ENCODE data around the gene TIAL1. TPM values are rescaled to one million over a fixed set of nuclear protein-coding genes. Genes with fewer than 3 reads are reported as not detected.
A peak's percentile ranks its signal among the peaks of the same experiment; 100 is the strongest.

TIAL1 gene
- total and polyA plus RNA-seq, 2 donors (not counting 3 experiments of a cell fraction or from before 2014, with no cell fraction given) = 57.7 to 150 TPM

GRCh38 chr10:119542988-119543813, 53.6 kb downstream of the TIAL1 start:
- TSS peak; percentile 33 for BruUV-seq (replicated peaks)
- Histone ChIP-seq H3K27me3 (ENCODE audit: control insufficient read depth in 2 of 2, insufficient read depth in 2 of 2, low read length in 2 of 2) (peaks cover 3 to 4% of the 10 kb centered on the region in 2 experiments), H3K9me3 (replicated peaks; ENCODE audit: control insufficient read depth, insufficient read depth, low read length) (no peaks in the 10 kb centered on the region), H2AFZ (ENCODE audit: low read depth, low read length) (peak overlapping the region; percentile 78), H3K4me2 (ENCODE audit: insufficient read depth, low read length) (peak overlapping the region; percentile 90), H3K27ac (ENCODE audit: insufficient read depth, low read depth, low read length) (no peak overlapping the region), H4K20me1 (replicated peaks; ENCODE audit: control insufficient read depth, extremely low read depth, insufficient read depth, low read length) (no peaks in the 10 kb centered on the region), H3K36me3 (ENCODE audit: control insufficient read depth in 2 of 2, extremely low read depth in 1 of 2, insufficient read depth in 2 of 2, low read length in 2 of 2) (no peaks in the 10 kb centered on the region), H3K4me1 (ENCODE audit: control insufficient read depth, extremely low read depth, insufficient read depth, low read length) (peaks cover 6% of the 10 kb centered on the region), H3K9ac (replicated peaks; ENCODE audit: extremely low read depth, insufficient read depth, low read length) (peak overlapping the region; percentile 26), H3K4me3 (replicated peaks in 1 of 3; ENCODE audit: insufficient read depth in 1 of 3, low read depth in 1 of 3, low read length in 3 of 3) (peak overlapping the region; percentile 65 to 81 (median 67)), H3K79me2 (ENCODE audit: control insufficient read depth, insufficient read depth, low read length) (no peaks in the 10 kb centered on the region), H3K9me1 (replicated peaks; ENCODE audit: control insufficient read depth, extremely low read depth, insufficient read depth, low read length) (no peaks in the 10 kb centered on the region)
- POLR2A ChIA-PET = interaction anchor here (0.9 kb wide), 1 partner anchor 183 kb away, joined by 3 read pairs; the partner anchor contains the start of gene INPP5F
- intact Hi-C loops (cut with micrococcal nuclease) (loop anchor here (1.0 to 5.0 kb wide), 2 partner anchors 96 to 344 kb away; no protein-coding TSS in a partner anchor), dilution Hi-C loops (cut with MboI; ENCODE audit: extremely low pct_ligation_motif_present, low sequenced_read_pairs) (no loop called here)
- DNase-seq (ENCODE audit: low read depth, low spot score) (peak; percentile 48), FAIRE-seq (peak; percentile 62)
- CTCF ChIA-PET = interaction anchor here (0.6 to 3.9 kb wide), 32 partner anchors 13 to 463 kb away, joined by 3 to 69 read pairs (median 4); partner anchors contain the start of genes BAG3, DENND10, GRK5 and INPP5F
- TF ChIP-seq FOS (IDR thresholded peaks at IDR 0.05; ENCODE audit: borderline replicate concordance, insufficient read depth, low read length) (no peak), MYC (IDR thresholded peaks at IDR 0.05; ENCODE audit: low read depth, low read length) (no peak), MAX (IDR thresholded peaks at IDR 0.05; ENCODE audit: insufficient read depth, insufficient read length) (peak; percentile 10), EZH2 (IDR thresholded peaks at IDR 0.05; ENCODE audit: borderline replicate concordance, low read depth, low read length, severe bottlenecking) (no peak), POLR2AphosphoS5 (IDR thresholded peaks at IDR 0.05; ENCODE audit: insufficient read depth, low read depth, low read length) (peak; percentile 0), POLR2A (IDR thresholded peaks at IDR 0.05; ENCODE audit: low read depth, low read length) (peak; percentile 13), GATA2 (IDR thresholded peaks at IDR 0.05; ENCODE audit: insufficient read depth, insufficient read length, low read depth, low read length) (no peak)
- TF ChIP-seq, protein P1, sequence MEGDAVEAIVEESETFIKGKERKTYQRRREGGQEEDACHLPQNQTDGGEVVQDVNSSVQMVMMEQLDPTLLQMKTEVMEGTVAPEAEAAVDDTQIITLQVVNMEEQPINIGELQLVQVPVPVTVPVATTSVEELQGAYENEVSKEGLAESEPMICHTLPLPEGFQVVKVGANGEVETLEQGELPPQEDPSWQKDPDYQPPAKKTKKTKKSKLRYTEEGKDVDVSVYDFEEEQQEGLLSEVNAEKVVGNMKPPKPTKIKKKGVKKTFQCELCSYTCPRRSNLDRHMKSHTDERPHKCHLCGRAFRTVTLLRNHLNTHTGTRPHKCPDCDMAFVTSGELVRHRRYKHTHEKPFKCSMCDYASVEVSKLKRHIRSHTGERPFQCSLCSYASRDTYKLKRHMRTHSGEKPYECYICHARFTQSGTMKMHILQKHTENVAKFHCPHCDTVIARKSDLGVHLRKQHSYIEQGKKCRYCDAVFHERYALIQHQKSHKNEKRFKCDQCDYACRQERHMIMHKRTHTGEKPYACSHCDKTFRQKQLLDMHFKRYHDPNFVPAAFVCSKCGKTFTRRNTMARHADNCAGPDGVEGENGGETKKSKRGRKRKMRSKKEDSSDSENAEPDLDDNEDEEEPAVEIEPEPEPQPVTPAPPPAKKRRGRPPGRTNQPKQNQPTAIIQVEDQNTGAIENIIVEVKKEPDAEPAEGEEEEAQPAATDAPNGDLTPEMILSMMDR (IDR thresholded peaks at IDR 0.05; ENCODE audit: extremely low read depth in 1 of 2, insufficient read depth in 1 of 2, low read depth in 1 of 2, low read length in 2 of 2) = peak; percentile 48 to 67

All from endothelial cell of umbilical vein (primary cell).